Liver (tissue), 9 donors: ENCODE measurements around the gene POU2F2. TPM values are rescaled to one million over a fixed set of nuclear protein-coding genes. Genes with fewer than 3 reads are reported as not detected.

Experiments
- DNase-seq: peaks from one replicate; pipeline ENCODE4 v3.0.0-alpha.2; 2017; ENCODE audit warnings: low spot score
- H3K27ac ChIP-seq, 2 donors: one replicate each; pipeline ENCODE4 v1.7.0; 2013; ENCODE audit warnings: inconsistent platforms in 2 of 2, low read length in 2 of 2, control low read depth in 1 of 2, low read depth in 1 of 2, mild to moderate bottlenecking in 1 of 2
- H3K27me3 ChIP-seq, 4 donors: one replicate each; pipeline versions ENCODE4 v1.6.1 to v1.7.0; 2013; ENCODE audit warnings: low read length in 3 of 4, inconsistent platforms in 1 of 4, mild to moderate bottlenecking in 1 of 4, moderate library complexity in 1 of 4; ENCODE audit not compliant: control insufficient read depth in 4 of 4, insufficient read depth in 4 of 4
- H3K36me3 ChIP-seq, 4 donors: one replicate each; pipeline versions ENCODE4 v1.6.1 to v1.7.0; 2013; ENCODE audit warnings: low read length in 3 of 4, mild to moderate bottlenecking in 3 of 4, low read depth in 1 of 4, moderate library complexity in 1 of 4; ENCODE audit not compliant: control insufficient read depth in 4 of 4, insufficient read depth in 3 of 4
- H3K4me1 ChIP-seq, 4 donors: one replicate each; pipeline versions ENCODE4 v1.6.1 to v1.7.0; 2013; ENCODE audit warnings: low read length in 3 of 4, mild to moderate bottlenecking in 3 of 4, moderate library complexity in 1 of 4; ENCODE audit not compliant: control insufficient read depth in 4 of 4, insufficient read depth in 4 of 4
- H3K4me3 ChIP-seq, 3 donors: one replicate each; pipeline versions ENCODE4 v1.6.1 to v1.7.0; 2013; ENCODE audit warnings: low read length in 3 of 3, control low read depth in 1 of 3, low read depth in 1 of 3, mild to moderate bottlenecking in 1 of 3
- H3K9ac ChIP-seq, 2 donors: one replicate each; pipeline ENCODE4 v1.7.0; 2013; ENCODE audit warnings: low read length in 2 of 2, mild to moderate bottlenecking in 2 of 2, moderate library complexity in 2 of 2, control low read depth in 1 of 2, low read depth in 1 of 2
- H3K9me3 ChIP-seq, 4 donors: one replicate each; pipeline versions ENCODE4 v1.6.1 to v1.7.0; 2013; ENCODE audit warnings: low read length in 3 of 4; ENCODE audit not compliant: control insufficient read depth in 4 of 4
- ATF3 ChIP-seq: IDR thresholded peaks from 2 replicates; pipeline ENCODE4 v1.6.1; 2016; ENCODE audit warnings: antibody characterized with exemption
- CTCF ChIP-seq: fragments of 150-350 bp; IDR thresholded peaks from 2 replicates; pipeline ENCODE4 v1.5.1; 2017; ENCODE audit warnings: improper control_type of control experiment, low read depth, low read length; ENCODE audit not compliant: missing input control
- FOXA1 ChIP-seq: IDR thresholded peaks from 2 replicates; pipeline ENCODE4 v1.6.1; 2016; ENCODE audit warnings: antibody characterized with exemption
- FOXA2 ChIP-seq: IDR thresholded peaks from 2 replicates; pipeline ENCODE4 v1.6.1; 2016; ENCODE audit warnings: antibody characterized with exemption
- GABPA ChIP-seq, 2 donors: IDR thresholded peaks in 1 of 2; conservative IDR thresholded peaks in 1 of 2; 2 replicates each; pipeline ENCODE4 v1.6.1; 2016; ENCODE audit warnings: antibody characterized with exemption in 2 of 2, mild to moderate bottlenecking in 1 of 2, moderate library complexity in 1 of 2
- HNF4A ChIP-seq, 2 donors: conservative IDR thresholded peaks; 2 replicates each; pipeline ENCODE4 v1.6.1; 2016; ENCODE audit warnings: antibody characterized with exemption in 2 of 2, mild to moderate bottlenecking in 2 of 2
- HNF4G ChIP-seq: IDR thresholded peaks from 2 replicates; pipeline ENCODE4 v1.6.1; 2016; ENCODE audit warnings: antibody characterized with exemption
- JUND ChIP-seq, 2 donors: IDR thresholded peaks; 2 replicates each; pipeline ENCODE4 v1.6.1; 2016; ENCODE audit warnings: antibody characterized with exemption in 2 of 2
- MAX ChIP-seq: IDR thresholded peaks from 2 replicates; pipeline ENCODE4 v1.6.1; 2016; ENCODE audit warnings: antibody characterized with exemption
- NR2F2 ChIP-seq: IDR thresholded peaks from 2 replicates; pipeline ENCODE4 v1.6.1; 2016; ENCODE audit warnings: antibody characterized with exemption
- RAD21 ChIP-seq, 2 donors: IDR thresholded peaks; 2 replicates each; pipeline ENCODE4 v1.6.1; 2016; ENCODE audit warnings: antibody characterized with exemption in 2 of 2, mild to moderate bottlenecking in 2 of 2
- RXRA ChIP-seq, 2 donors: IDR thresholded peaks; 2 replicates each; pipeline ENCODE4 v1.6.1; 2017 to 2018; ENCODE audit warnings: antibody characterized with exemption in 2 of 2, mild to moderate bottlenecking in 1 of 2
- SP1 ChIP-seq: IDR thresholded peaks from 2 replicates; pipeline ENCODE4 v1.6.1; 2018; ENCODE audit warnings: antibody characterized with exemption, mild to moderate bottlenecking
- TAF1 ChIP-seq: conservative IDR thresholded peaks from 2 replicates; pipeline ENCODE4 v1.6.1; 2016; ENCODE audit warnings: antibody characterized with exemption, mild to moderate bottlenecking
- YY1 ChIP-seq: IDR thresholded peaks from 2 replicates; pipeline ENCODE4 v1.6.1; 2016; ENCODE audit warnings: antibody characterized with exemption, mild to moderate bottlenecking
- ZBTB33 ChIP-seq: IDR thresholded peaks from 2 replicates; pipeline ENCODE4 v1.6.1; 2016; ENCODE audit warnings: antibody characterized with exemption
- WGBS: extraction: QIAGEN DNeasy Blood & Tissue Kit; methylation state at CpG from one replicate; pipeline ENCODE4 v1.1.7; 2013; 5-methylcytosine and 5-hydroxymethylcytosine counted together
- polyA plus RNA-seq, 2 donors: library from polyadenylated mRNA; stranded (reverse) in 1 of 2; unstranded in 1 of 2; fragments of 200-250 nt in 1 of 2; fragments of >200 nt in 1 of 2; fragmentation: Nextera tagmentation in 1 of 2; extraction: Ambion mirVana in 1 of 2; gene quantifications; one replicate each; pipeline versions ENCODE4 v1.2.1 to v1.2.3, GENCODE V29; 2013 to 2015
- total RNA-seq, 2 donors: library from RNA; depleted of rRNA; stranded (reverse); fragments of >200 nt; gene quantifications; one replicate each; pipeline ENCODE4 v1.2.3, GENCODE V29; 2014
- donor health status: healthy.
- donor health status: healthy.
- donor health status: healthy.
- donor health status: healthy.
- donor health status: healthy.

The POU2F2 gene
- total and polyA plus RNA-seq, 4 donors, result 0.75 to 1.2 (median 0.97) TPM

GRCh38 chr19:42097461-42097860, 34.8 kb downstream of the POU2F2 start:
- Histone ChIP-seq H3K9me3 (no peaks in the 10 kb centered on the region), H3K27me3 (no peaks in the 10 kb centered on the region), H3K4me3 (no peak overlapping the region), H3K27ac (no peak overlapping the region), H3K4me1 (no peaks in the 10 kb centered on the region), H3K9ac (no peak overlapping the region), H3K36me3 (peaks cover 0 to 1% (median 0%) of the 10 kb centered on the region in 4 donors)
- TF ChIP-seq TAF1 (no peak), RAD21 (IDR thresholded peaks at IDR 0.05) (no peak), HNF4G (no peak), HNF4A (conservative IDR thresholded peaks at IDR 0.05) (no peak), FOXA1 (no peak), ATF3 (no peak), SP1 (no peak), YY1 (no peak), ZBTB33 (no peak), CTCF (no peak), MAX (no peak), NR2F2 (no peak), JUND (IDR thresholded peaks at IDR 0.05) (no peak), RXRA (IDR thresholded peaks at IDR 0.05) (no peak)
- DNase-seq, result no peak
- 76% methylated on average over 5 of the region's 5 CpGs for WGBS

- H3K9ac ChIP-seq, result no peak overlapping the region
- H3K4me3 ChIP-seq, result no peak overlapping the region
- no peak for TF ChIP-seq ZBTB33
- TF ChIP-seq FOXA2, result no peak
- TF ChIP-seq GABPA (IDR thresholded peaks at IDR 0.05 in 1 of 2, conservative IDR thresholded peaks at IDR 0.05 in 1 of 2), result no peak
- no peaks in the 10 kb centered on the region for H3K9me3 ChIP-seq
- H3K27me3 ChIP-seq, result no peaks in the 10 kb centered on the region
- H3K4me1 ChIP-seq, result no peaks in the 10 kb centered on the region
- DNase-seq, result no peak
- H3K36me3 ChIP-seq, result peaks cover 0 to 1% (median 0%) of the 10 kb centered on the region in 4 donors
- H3K27ac ChIP-seq, result no peak overlapping the region
- 44% methylated on average over 15 of the region's 15 CpGs for WGBS
Measured at GRCh38 chr19:42096255-42096837, 35.9 kb downstream of the POU2F2 start.
